IgD-negative memory B cell (primary cell): ENCODE results near the gene MIEF1. TPM values are rescaled to one million over a fixed set of nuclear protein-coding genes. Genes with fewer than 3 reads are reported as not detected.

Experiments
- H3K27ac Mint-ChIP-seq, 3 donors: one replicate each; pipeline ENCODE4 v1.8.0; 2020 to 2022; ENCODE audit warnings: mild to moderate bottlenecking in 3 of 3, mixed read lengths in 3 of 3, moderate library complexity in 1 of 3
- H3K27me3 Mint-ChIP-seq: one replicate; pipeline ENCODE4 v1.8.0; 2021; ENCODE audit warnings: mixed read lengths
- H3K36me3 Mint-ChIP-seq: one replicate; pipeline ENCODE4 v1.8.0; 2020; ENCODE audit warnings: mild to moderate bottlenecking, mixed read lengths
- H3K4me1 Mint-ChIP-seq, 3 donors: one replicate each; pipeline ENCODE4 v1.8.0; 2020 to 2022; ENCODE audit warnings: mixed read lengths in 3 of 3, mild to moderate bottlenecking in 1 of 3
- H3K4me3 Mint-ChIP-seq, 4 donors: one replicate each; pipeline ENCODE4 v1.8.0; 2020 to 2022; ENCODE audit warnings: mild to moderate bottlenecking in 4 of 4, mixed read lengths in 4 of 4, moderate library complexity in 3 of 4
- H3K9me3 Mint-ChIP-seq, 3 donors: one replicate each; pipeline ENCODE4 v1.8.0; 2020 to 2021; ENCODE audit warnings: mixed read lengths in 3 of 3, mild to moderate bottlenecking in 1 of 3
- polyA plus RNA-seq: library from polyadenylated mRNA; unstranded; fragments of 300-500 nt; fragmentation: Illumina TruSeq; gene quantifications from one replicate; pipeline ENCODE4 v1.2.3, GENCODE V29; 2021

MIEF1 gene
- polyA plus RNA-seq, 1 donor from 2014 or later: 24.8 TPM

DNA sequence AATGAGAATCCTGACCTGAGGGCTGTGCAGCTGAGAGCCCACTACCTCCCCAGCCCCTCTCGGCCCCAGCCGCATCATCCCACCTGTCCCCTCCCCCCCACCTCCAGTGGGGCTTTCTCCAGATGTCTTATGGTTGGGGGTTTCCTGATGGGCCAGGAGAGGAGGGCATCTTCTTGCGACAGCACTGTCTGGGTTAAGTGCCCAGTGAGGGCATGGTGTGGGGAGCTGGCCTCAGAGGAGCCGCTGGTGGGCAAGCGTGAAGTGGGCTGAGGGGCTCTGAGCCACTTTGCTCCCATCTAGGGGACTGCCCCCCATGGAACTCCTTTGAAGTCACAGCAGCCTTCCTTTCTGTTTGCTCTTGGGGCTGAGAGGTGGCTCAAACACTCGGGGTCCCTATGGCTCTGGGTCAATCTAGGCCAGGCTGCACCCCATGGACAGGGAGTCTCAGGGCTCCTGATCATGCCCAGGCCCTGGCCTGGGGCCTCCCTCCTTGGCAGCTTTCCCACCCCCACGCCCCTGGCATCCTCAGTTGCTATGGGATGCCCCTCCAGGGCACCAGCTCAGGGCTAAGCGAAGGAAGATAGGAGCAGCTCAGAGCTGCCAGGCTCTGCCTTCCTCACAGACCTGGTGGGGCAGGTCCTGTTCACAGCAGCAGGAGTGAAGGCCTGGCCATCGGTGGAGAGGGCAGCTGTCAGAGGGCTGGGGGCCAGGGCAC, 11.0 kb upstream of the MIEF1 start:
- Mint-ChIP-seq H3K27ac (no peak overlapping the region), H3K4me3 (no peak overlapping the region), H3K9me3 (no peaks in the 10 kb centered on the region), H3K4me1 (peaks cover 13 to 15% (median 13%) of the 10 kb centered on the region in 3 donors), H3K36me3 (peaks cover 2% of the 10 kb centered on the region), H3K27me3 (no peaks in the 10 kb centered on the region)

DNA sequence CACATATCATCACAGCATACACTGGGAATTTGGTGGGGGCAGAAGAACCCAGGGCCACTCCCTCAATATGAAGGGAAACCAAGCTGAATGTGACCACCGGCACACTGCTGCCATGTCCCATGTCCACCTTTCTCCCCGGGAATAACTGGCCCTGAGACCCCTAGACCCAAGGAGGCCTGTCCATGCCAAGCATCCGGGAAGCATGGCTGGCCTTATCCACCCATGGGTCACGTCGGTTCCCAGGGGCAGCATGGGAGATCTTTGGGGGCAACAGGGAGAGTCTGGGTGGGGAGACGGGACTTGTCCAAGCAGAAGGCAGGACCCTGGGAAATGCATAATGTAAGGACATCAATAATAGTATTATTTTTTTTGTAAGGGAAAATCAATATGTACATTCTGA, 10.4 kb upstream of the MIEF1 start:
- Mint-ChIP-seq H3K27ac (no peak overlapping the region), H3K36me3 (peaks cover 2% of the 10 kb centered on the region), H3K9me3 (no peaks in the 10 kb centered on the region), H3K4me1 (peaks cover 16 to 20% (median 17%) of the 10 kb centered on the region in 3 donors), H3K27me3 (no peaks in the 10 kb centered on the region), H3K4me3 (no peak overlapping the region)

DNA sequence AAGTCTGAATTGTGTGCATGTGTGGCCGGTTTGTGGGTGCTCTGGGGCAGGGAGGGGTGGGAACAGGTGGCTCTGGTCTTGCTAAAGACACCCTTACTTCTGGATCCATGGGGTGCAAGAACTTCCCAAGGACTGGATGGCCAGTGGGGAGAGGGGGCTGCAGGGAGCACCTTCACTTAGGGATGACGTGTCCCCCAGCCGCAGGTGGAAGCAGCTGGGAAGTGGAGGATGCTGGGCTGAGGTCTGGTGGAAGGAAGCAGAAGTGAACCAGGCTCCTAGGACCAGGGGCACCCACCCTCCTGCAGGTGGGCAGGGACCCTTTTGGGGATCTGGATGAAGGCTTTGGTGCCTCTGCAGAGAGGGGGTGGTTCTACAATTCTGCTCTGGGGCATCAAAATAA, 9.9 kb upstream of the MIEF1 start:
- Mint-ChIP-seq H3K4me3 (no peak overlapping the region), H3K27ac (no peak overlapping the region), H3K4me1 (peaks cover 16 to 21% (median 17%) of the 10 kb centered on the region in 3 donors), H3K9me3 (no peaks in the 10 kb centered on the region), H3K27me3 (no peaks in the 10 kb centered on the region), H3K36me3 (peaks cover 2% of the 10 kb centered on the region)

DNA sequence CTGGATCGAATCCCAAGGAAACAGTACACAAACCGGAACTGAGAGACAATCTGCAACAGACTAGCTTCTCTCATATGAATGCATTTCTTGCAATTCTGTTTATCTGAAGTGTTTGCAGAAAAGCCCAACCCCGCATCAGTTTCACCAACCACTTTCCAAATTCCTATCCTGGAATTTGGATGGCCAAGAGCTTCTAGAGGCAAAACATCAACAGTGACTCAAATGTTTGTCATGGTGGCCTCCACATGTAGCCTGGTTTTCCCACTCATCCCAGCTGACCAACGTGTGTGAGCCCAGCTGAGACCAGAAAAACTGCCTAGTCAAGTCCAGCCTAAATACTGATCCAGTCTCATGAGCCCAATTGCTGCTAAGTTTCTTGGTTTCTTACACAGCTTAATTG, 8.3 kb upstream of the MIEF1 start:
- Mint-ChIP-seq H3K4me3 (peak overlapping the region in 1 of 4 donors; percentile 21), H3K27ac (peak overlapping the region in 1 of 3 donors; percentile 9), H3K27me3 (no peaks in the 10 kb centered on the region), H3K4me1 (peaks cover 16 to 23% (median 17%) of the 10 kb centered on the region in 3 donors), H3K9me3 (no peaks in the 10 kb centered on the region), H3K36me3 (no peaks in the 10 kb centered on the region)

DNA sequence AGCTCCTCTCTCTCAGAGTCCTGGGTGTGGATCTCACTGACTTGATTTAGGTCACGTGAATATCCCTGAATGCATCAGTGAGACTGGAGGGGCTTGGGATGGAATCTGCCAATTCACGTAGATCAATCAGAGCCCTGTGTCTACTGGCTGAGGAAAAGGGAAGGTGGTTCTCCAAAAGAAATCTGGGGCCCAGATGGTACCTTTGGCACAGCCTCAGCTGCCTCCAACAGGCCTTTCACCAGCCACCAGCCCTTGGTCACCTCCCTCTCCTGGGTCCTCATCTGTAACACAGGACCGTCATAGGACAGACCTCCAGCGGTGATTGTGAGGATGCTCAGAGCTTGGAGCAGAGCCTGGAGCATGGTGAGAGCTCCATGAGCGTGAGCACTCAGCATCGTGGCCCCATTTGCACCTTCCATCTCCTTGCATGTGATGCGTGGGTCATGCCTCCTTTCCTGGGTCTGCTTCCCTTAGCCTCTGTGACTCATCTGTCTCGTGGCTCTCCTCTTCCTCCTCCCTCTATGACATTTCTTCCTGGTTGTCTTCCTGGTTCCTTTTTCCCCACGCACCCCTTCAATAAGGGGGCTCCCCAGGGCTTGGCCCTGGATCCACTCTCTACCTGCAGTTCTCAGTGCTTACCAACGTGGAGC, 7.5 kb upstream of the MIEF1 start:
- no peaks in the 10 kb centered on the region for H3K36me3 Mint-ChIP-seq
- H3K4me3 Mint-ChIP-seq: no peak overlapping the region
- peaks cover 16 to 21% (median 17%) of the 10 kb centered on the region in 3 donors for H3K4me1 Mint-ChIP-seq
- H3K9me3 Mint-ChIP-seq: no peaks in the 10 kb centered on the region
- no peaks in the 10 kb centered on the region for H3K27me3 Mint-ChIP-seq
- peak overlapping the region in 1 of 3 donors; percentile 74 for H3K27ac Mint-ChIP-seq

DNA sequence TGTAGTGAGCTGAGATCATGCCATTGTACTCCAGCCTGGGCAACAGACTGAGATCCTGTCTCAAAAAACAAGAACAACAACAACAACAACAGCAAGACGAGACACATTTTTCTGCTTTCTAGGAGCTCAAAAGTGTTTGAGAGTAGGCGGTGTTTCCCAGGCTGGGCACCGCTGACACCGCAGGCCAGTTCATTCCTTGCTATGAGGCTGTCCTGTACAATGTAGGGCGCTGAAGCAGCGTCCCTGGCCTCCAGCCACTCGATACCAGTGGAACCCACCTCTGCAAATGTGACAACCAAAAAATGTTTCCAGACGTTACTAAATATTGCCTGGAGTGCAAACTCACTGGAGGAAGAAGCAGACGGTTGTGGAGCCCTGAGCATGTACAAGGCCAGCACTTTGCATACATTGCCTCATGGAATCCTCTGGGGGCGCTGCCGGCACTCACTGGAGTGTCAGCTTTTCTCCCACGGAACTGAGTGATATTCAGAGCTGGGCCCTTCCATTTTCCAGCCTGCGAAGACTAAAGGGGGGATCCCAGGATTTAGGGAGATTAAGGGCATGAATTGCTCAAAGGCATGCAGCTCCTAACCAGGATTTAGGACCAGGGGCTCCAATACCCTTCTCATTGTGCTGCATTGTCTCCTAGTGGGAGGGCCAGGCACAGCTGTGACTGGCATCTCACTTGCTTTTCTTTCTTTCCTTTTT, 5.8 kb upstream of the MIEF1 start:
- H3K36me3 Mint-ChIP-seq: no peaks in the 10 kb centered on the region
- no peaks in the 10 kb centered on the region for H3K9me3 Mint-ChIP-seq
- H3K4me1 Mint-ChIP-seq: peaks cover 10 to 14% (median 11%) of the 10 kb centered on the region in 3 donors
- H3K27me3 Mint-ChIP-seq: no peaks in the 10 kb centered on the region
- peak overlapping the region in 1 of 4 donors; percentile 3 for H3K4me3 Mint-ChIP-seq
- H3K27ac Mint-ChIP-seq: peak overlapping the region; percentile 25 to 52 (median 31)

DNA sequence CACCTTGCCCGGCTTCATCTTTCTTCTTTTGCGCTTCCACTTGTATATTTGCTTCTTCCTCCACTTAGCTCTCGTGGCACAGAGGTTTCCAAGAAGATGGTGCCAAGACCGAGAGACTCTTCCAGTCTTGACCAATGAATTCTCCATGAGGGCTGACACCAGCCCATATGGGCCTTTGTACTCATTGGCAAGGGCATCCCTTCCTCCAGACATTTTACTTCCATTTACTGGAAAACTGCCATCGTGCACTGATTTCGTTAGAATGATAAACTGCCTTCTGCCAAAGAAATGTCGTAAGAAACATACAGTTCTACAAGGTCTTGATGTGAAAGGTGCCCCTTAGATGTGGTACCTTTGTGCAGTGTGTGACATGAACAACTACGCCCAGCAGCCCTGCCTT, 4.7 kb upstream of the MIEF1 start:
- Mint-ChIP-seq H3K27ac (peak overlapping the region in 1 of 3 donors; percentile 21), H3K4me1 (peaks cover 14 to 19% (median 16%) of the 10 kb centered on the region in 3 donors), H3K9me3 (no peaks in the 10 kb centered on the region), H3K36me3 (peaks cover 2% of the 10 kb centered on the region), H3K27me3 (no peaks in the 10 kb centered on the region), H3K4me3 (no peak overlapping the region)

DNA sequence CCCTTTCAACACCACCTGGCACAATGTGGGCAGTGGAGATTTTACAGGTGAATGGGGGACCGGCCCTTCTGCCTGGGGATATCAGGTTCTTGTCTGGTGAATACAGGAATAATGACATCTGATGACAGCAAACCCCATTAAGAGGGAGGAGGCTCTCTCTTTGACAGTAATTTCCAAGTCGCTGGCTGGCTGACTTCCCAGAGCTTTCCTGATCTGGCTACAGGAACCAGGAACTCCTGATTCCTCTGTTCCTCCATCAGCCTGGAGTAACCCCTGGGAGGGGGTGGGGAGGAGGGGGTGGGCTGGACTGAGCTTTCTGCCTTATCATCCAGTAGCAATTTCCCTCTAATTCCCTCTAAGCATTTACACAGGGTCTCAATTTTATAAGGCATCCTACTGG, 3.7 kb upstream of the MIEF1 start:
- Mint-ChIP-seq H3K36me3 (peaks cover 2% of the 10 kb centered on the region), H3K4me3 (no peak overlapping the region), H3K4me1 (peaks cover 18% of the 10 kb centered on the region in 3 donors), H3K27ac (no peak overlapping the region), H3K27me3 (no peaks in the 10 kb centered on the region), H3K9me3 (no peaks in the 10 kb centered on the region)

DNA sequence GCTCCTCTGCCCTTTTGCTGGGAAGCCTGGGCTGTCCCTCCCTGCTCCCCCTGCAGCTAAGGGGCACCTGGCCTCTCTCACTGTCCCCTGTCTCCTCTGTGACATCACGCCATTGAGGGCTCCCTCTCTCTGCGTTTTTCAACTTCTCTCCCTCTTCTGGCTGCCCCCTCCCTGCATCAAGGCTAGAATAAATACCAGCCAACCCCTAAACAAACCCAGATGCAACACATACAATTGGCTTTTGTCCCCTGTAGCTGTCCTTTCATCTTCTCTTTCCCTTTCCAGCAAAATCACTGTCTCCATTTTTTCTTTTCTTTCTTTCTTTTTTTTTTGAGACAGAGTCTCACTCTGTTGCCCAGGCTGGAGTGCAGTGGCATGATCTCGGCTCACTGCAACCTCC, 3.3 kb upstream of the MIEF1 start:
- peak overlapping the region in 1 of 4 donors; percentile 26 for H3K4me3 Mint-ChIP-seq
- H3K27ac Mint-ChIP-seq: no peak overlapping the region
- H3K9me3 Mint-ChIP-seq: no peaks in the 10 kb centered on the region
- H3K36me3 Mint-ChIP-seq: peaks cover 5% of the 10 kb centered on the region
- no peaks in the 10 kb centered on the region for H3K27me3 Mint-ChIP-seq
- peaks cover 19 to 20% (median 19%) of the 10 kb centered on the region in 3 donors for H3K4me1 Mint-ChIP-seq

DNA sequence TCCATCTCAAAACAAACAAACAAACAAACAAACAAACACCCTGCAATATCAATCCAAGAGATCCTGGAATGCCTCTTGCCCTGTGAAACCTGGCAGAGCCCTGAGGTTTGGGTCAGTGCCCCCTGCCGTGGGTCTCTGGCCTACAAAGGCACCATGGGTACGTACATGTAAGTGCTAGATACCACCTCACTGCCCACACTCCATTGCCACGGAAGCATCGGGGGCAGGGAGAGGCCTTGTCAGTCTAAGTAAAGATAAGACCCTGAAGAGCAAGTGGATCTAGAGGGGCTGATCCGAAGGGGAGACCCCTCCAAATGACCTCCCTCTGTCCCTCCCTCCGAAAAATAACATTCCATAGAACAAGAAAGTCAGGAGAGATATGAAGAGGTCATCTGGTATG, 2.0 kb upstream of the MIEF1 start:
- peak overlapping the region in 2 of 3 donors; percentile 39 to 51 for H3K27ac Mint-ChIP-seq
- peak overlapping the region in 1 of 4 donors; percentile 59 for H3K4me3 Mint-ChIP-seq
- H3K27me3 Mint-ChIP-seq: no peaks in the 10 kb centered on the region
- H3K36me3 Mint-ChIP-seq: peaks cover 6% of the 10 kb centered on the region
- peaks cover 19 to 22% (median 19%) of the 10 kb centered on the region in 3 donors for H3K4me1 Mint-ChIP-seq
- no peaks in the 10 kb centered on the region for H3K9me3 Mint-ChIP-seq

DNA sequence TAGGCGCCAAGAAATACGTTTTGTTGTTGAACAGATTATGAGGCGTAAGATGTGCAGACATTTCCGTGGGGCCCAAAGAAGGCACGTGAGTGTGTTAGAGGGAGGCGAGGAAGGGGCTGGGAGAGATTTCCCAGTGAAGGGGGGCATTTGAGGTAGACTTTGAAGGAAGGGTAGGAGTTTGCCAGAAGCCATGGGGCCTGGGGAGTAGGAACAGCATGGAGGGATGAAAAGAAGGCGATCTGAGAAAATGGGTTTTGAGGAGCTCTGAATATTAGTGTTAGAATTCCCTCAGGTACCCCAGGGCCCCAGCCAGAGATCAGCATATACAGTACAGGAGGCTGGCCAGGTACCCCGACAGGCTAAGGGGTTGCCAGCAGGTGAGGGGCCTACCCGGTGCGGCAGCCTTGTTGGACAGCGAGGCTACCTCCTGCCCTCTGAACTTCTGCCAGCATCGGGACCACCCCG, 414 bp upstream of the MIEF1 start:
- H3K27ac Mint-ChIP-seq: peak overlapping the region; percentile 5 to 93 (median 92)
- peaks cover 22 to 26% (median 23%) of the 10 kb centered on the region in 3 donors for H3K4me1 Mint-ChIP-seq
- H3K4me3 Mint-ChIP-seq: peak overlapping the region; percentile 87 to 99 (median 96)
- H3K9me3 Mint-ChIP-seq: no peaks in the 10 kb centered on the region
- peaks cover 11% of the 10 kb centered on the region for H3K36me3 Mint-ChIP-seq
- H3K27me3 Mint-ChIP-seq: no peaks in the 10 kb centered on the region

DNA sequence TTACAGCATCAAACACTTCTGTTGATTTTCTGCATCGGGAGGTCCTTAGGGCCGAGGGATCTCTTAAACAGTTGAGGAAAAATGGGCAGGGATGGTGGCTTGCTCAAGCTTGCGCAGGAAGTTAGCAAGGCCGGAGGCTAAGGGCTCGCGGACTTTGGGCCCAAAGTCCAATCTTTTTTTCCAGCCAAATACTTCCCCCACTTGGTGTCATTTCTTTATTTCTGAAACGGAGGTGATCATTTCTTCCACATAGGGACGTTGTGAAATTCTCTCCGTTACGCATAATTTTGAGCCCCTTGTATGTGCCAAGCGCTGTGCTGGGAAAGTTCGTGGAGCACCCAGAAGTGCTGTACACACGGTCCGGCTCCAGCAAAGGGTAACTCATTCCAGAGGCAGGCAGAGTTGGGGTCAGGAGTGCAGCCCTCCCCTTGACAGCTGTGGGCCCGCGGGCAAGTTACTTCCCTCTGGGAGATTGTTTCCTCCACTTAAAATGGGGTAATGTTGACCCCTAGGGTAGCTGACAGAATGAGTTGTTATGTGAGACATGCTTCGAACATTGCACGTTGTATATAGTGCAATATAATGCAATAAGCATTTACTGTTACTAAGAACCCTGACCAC, 809 bp downstream of the MIEF1 start:
- peaks cover 11% of the 10 kb centered on the region for H3K36me3 Mint-ChIP-seq
- H3K4me3 Mint-ChIP-seq: peak overlapping the region; percentile 87 to 99 (median 96)
- H3K27me3 Mint-ChIP-seq: no peaks in the 10 kb centered on the region
- peaks cover 23 to 25% (median 24%) of the 10 kb centered on the region in 3 donors for H3K4me1 Mint-ChIP-seq
- no peaks in the 10 kb centered on the region for H3K9me3 Mint-ChIP-seq
- peak overlapping the region; percentile 39 to 93 (median 75) for H3K27ac Mint-ChIP-seq

DNA sequence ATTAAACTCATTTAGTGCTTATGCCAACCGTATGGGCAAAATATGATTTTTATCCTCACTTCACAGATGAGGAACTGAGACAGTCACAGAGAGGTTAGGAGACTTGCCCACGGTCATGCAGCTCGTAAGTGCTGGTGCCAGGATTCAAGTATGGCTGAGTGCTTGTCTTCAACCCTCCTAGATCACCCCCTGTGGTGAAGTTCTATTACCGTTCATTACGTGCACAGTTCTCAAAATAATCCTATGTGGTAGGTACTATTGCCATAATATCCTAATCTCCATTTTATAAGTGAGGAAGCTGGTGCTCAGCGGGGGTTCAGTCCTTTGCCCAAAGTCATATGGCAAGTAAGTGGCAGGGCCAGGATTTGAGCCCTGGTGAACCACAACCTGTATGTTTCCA, 1.5 kb downstream of the MIEF1 start:
- no peaks in the 10 kb centered on the region for H3K9me3 Mint-ChIP-seq
- H3K4me1 Mint-ChIP-seq: peaks cover 26 to 30% (median 28%) of the 10 kb centered on the region in 3 donors
- peak overlapping the region; percentile 87 to 98 (median 94) for H3K4me3 Mint-ChIP-seq
- peak overlapping the region in 2 of 3 donors; percentile 35 to 75 for H3K27ac Mint-ChIP-seq
- H3K27me3 Mint-ChIP-seq: no peaks in the 10 kb centered on the region
- H3K36me3 Mint-ChIP-seq: peaks cover 11% of the 10 kb centered on the region

DNA sequence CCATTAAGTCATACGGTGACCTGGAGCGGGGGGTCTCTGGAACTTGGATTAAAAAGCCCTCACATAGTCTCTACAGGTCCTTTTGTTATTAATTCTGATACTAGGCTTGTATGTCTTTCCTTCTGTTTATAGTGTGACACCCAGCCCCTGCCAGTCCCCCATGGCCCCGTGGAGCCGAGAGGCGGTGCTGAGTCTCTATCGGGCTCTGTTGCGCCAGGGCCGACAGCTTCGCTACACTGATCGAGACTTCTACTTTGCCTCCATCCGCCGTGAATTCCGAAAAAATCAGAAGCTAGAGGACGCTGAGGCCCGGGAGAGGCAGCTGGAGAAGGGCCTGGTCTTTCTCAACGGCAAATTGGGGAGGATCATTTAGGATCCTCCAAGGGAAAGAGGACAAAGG, 2.0 kb downstream of the MIEF1 start:
- H3K4me1 Mint-ChIP-seq: peaks cover 29 to 33% (median 29%) of the 10 kb centered on the region in 3 donors
- peak overlapping the region in 2 of 3 donors; percentile 11 to 35 for H3K27ac Mint-ChIP-seq
- H3K4me3 Mint-ChIP-seq: peak overlapping the region; percentile 74 to 98 (median 91)
- H3K27me3 Mint-ChIP-seq: no peaks in the 10 kb centered on the region
- peaks cover 11% of the 10 kb centered on the region for H3K36me3 Mint-ChIP-seq
- H3K9me3 Mint-ChIP-seq: no peaks in the 10 kb centered on the region
